HG03342 (cell line): ENCODE data around the gene ARHGAP31.

ENCODE experiments used
- ATAC-seq: cut with Tn5 transposase; IDR thresholded peaks from one replicate; pipeline ENCODE4 v1.9.1; 2021; ENCODE audit warnings: mild to moderate bottlenecking, moderate library complexity; ENCODE audit not compliant: unreplicated experiment

Gene ARHGAP31

GRCh38 chr3:119376758-119377157 lies 82.6 kb downstream of the ARHGAP31 start:
- no peak for ATAC-seq

- no peak for ATAC-seq
These were observed 84.1 kb downstream of the ARHGAP31 start for GRCh38 chr3:119378259-119378803.

GRCh38 chr3:119380697-119381096 lies 86.5 kb downstream of the ARHGAP31 start:
- ATAC-seq: no peak

GRCh38 chr3:119382134-119382533 lies 88.0 kb downstream of the ARHGAP31 start:
- ATAC-seq: no peak

GRCh38 chr3:119388577-119388976 lies 94.4 kb downstream of the ARHGAP31 start:
- no peak for ATAC-seq

GRCh38 chr3:119395923-119396358 lies 101.8 kb downstream of the ARHGAP31 start:
- ATAC-seq: peak; percentile 57

GRCh38 chr3:119396870-119397269 lies 102.7 kb downstream of the ARHGAP31 start:
- ATAC-seq: no peak

- ATAC-seq: no peak
These were observed 106.3 kb downstream of the ARHGAP31 start for GRCh38 chr3:119400466-119400865.

- no peak for ATAC-seq
These were observed 106.9 kb downstream of the ARHGAP31 start for GRCh38 chr3:119401069-119401468.

- ATAC-seq: peak; percentile 53
These were observed 107.6 kb downstream of the ARHGAP31 start for GRCh38 chr3:119401503-119402440.

- no peak for ATAC-seq
These were observed 108.6 kb downstream of the ARHGAP31 start for GRCh38 chr3:119402791-119403190.

- ATAC-seq: no peak
These were observed 109.0 kb downstream of the ARHGAP31 start for GRCh38 chr3:119403201-119403600.

GRCh38 chr3:119405315-119405714 lies 111.1 kb downstream of the ARHGAP31 start:
- ATAC-seq: no peak

- no peak for ATAC-seq
These were observed 114.2 kb downstream of the ARHGAP31 start for GRCh38 chr3:119408243-119408950.

GRCh38 chr3:119409844-119410243 lies 115.7 kb downstream of the ARHGAP31 start:
- ATAC-seq: no peak

GRCh38 chr3:119413603-119414280 lies 119.6 kb downstream of the ARHGAP31 start:
- ATAC-seq: no peak

GRCh38 chr3:119416873-119417272 lies 122.7 kb downstream of the ARHGAP31 start:
- no peak for ATAC-seq

- no peak for ATAC-seq
These were observed 123.8 kb downstream of the ARHGAP31 start for GRCh38 chr3:119417771-119418512.

- no peak for ATAC-seq
These were observed 124.5 kb downstream of the ARHGAP31 start for GRCh38 chr3:119418641-119419040.

- ATAC-seq: no peak
These were observed 126.0 kb downstream of the ARHGAP31 start for GRCh38 chr3:119420196-119420595.
